H1 (cell line): ENCODE data around the gene ISG15. TPM values are rescaled to one million over a fixed set of nuclear protein-coding genes. Genes with fewer than 3 reads are reported as not detected.

Source experiments
- CTBP2 ChIP-seq: IDR thresholded peaks from 2 replicates; pipeline ENCODE4 v1.7.0; 2011; ENCODE audit warnings: borderline replicate concordance, mild to moderate bottlenecking, moderate library complexity, mixed read lengths, low read length; ENCODE audit not compliant: insufficient read depth, insufficient read length
- RNF2 ChIP-seq: fragments of 200-900, 300-1000 bp; sonication (generic); IDR thresholded peaks from 2 replicates; pipeline ENCODE4 v1.7.1; 2016; ENCODE audit warnings: borderline replicate concordance, low read depth, mild to moderate bottlenecking, antibody characterized with exemption, low read length; ENCODE audit not compliant: poor library complexity, severe bottlenecking; ENCODE audit errors: missing control alignments
- polyA plus RNA-seq, 7 experiments: library from polyadenylated mRNA; depleted of rRNA in 3 of 7; stranded (reverse) in 5 of 7; unstranded in 2 of 7; fragments of >200 nt in 5 of 7; fragments of 200-250 nt in 2 of 7; gene quantifications; 1 replicate in 5 of 7; 2 replicates in 1 of 7; 4 replicates in 1 of 7; pipeline versions ENCODE4 v1.2.1 to v1.2.3, GENCODE V29; 2011 to 2013; ENCODE audit warnings: missing spikeins in 2 of 7, mixed read lengths in 2 of 7
- total RNA-seq: library from RNA; stranded (reverse); fragmentation: NEBNext Ultra II Directional; extraction: Animal tissue kit (Norgen Biotek cat#: 25700); gene quantifications from 2 replicates; pipeline ENCODE4 v1.2.1, GENCODE V29; 2021

The ISG15 gene
- total and polyA plus RNA-seq, 2 of the 8 experiments (the other 6 are each of a cell fraction or from before 2014, with no cell fraction given): 29.3 to 121 TPM

GRCh38 chr1:972726-973458 is 40.4 kb upstream of the ISG15 start (continued):
- no peak for TF ChIP-seq RNF2
- no peak for TF ChIP-seq CTBP2
